ENCODE data around the gene PHLDA1. TPM values are rescaled to one million over a fixed set of nuclear protein-coding genes. Genes with fewer than 3 reads are reported as not detected.

The PHLDA1 gene
- total and polyA plus RNA-seq, 10 donors: 2.2 to 44.4 (median 20.6) TPM

GRCh38 chr12:75977590-75977951, 54.0 kb downstream of the PHLDA1 start:
- Histone ChIP-seq H3K27ac (peak overlapping the region in 7 of 8 donors; percentile 58 to 83 (median 72)), H3K36me3 (no peaks in the 10 kb centered on the region), H3K9me3 (no peaks in the 10 kb centered on the region), H3K4me1 (peaks cover 12 to 61% (median 31%) of the 10 kb centered on the region in 6 donors), H3K4me3 (no peak overlapping the region), H3K27me3 (replicated peaks in 1 of 7) (no peaks in the 10 kb centered on the region)
- TF ChIP-seq CTCF (IDR thresholded peaks at IDR 0.05 in 8 of 11, conservative IDR thresholded peaks at IDR 0.05 in 3 of 11): no peak
- TF ChIP-seq POLR2AphosphoS5 (IDR thresholded peaks at IDR 0.05): no peak
- no peak for TF ChIP-seq POLR2A (IDR thresholded peaks at IDR 0.05)
- DNase-seq: no peak
- intact Hi-C loops (cut with DNase I; ENCODE audit: low total_unique reads): no loop called here
- 60 to 86% (median 72%) methylated on average over 4 to 5 of the region's 5 CpGs for WGBS, 5 donors

DNA sequence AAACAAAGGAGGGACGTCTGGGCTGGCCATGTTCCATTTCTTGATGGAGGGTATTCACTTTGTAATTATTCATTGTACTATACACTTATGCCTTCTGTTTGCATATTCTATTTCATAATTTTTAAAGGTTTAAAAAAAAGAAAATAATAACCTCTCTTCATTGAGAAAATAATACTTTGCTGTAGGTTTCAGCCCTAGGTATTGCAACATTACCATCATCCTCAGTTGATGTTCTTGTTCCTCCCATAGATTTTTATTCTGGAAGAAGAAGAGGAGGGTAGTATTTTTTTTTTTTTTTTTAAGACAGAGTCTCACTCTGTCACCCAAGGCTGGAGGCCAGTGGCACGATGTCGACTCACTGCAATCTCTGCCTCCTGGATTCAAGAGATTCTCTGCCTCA, 54.7 kb downstream of the PHLDA1 start:
- intact Hi-C loops (cut with DNase I; ENCODE audit: low total_unique reads): no loop called here
- Histone ChIP-seq H3K36me3 (no peaks in the 10 kb centered on the region), H3K9me3 (no peaks in the 10 kb centered on the region), H3K4me1 (peaks cover 12 to 54% (median 31%) of the 10 kb centered on the region in 6 donors), H3K27me3 (replicated peaks in 1 of 7) (no peaks in the 10 kb centered on the region), H3K27ac (peak overlapping the region in 6 of 8 donors; percentile 42 to 83 (median 74)), H3K4me3 (no peak overlapping the region)
- TF ChIP-seq CTCF (IDR thresholded peaks at IDR 0.05 in 8 of 11, conservative IDR thresholded peaks at IDR 0.05 in 3 of 11) (no peak), POLR2A (IDR thresholded peaks at IDR 0.05) (no peak), POLR2AphosphoS5 (IDR thresholded peaks at IDR 0.05) (no peak)
- DNase-seq: no peak
- 90 to 96% (median 94%) methylated on average over 3 of the region's 3 CpGs for WGBS, 5 donors

DNA sequence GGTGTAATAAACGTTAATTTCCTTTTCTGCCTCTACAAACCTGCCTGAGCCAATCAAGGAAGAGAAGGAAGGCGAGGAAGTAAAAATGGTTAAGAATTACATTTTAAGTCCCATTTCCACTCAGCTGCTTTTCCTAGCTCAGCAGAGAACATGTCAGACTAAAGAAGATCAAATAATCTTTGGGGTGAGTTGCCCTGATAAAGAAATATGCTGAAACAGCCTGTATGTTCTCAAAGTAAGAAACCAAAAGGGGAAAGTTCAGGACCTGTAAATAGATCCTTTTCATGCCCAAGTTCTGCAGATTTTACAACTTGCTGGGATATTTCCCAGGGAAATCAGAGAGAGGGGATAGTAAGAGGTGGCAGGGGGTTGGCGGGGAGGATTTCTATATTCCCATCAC, 55.5 kb downstream of the PHLDA1 start:
- Histone ChIP-seq H3K36me3 (no peaks in the 10 kb centered on the region), H3K9me3 (no peaks in the 10 kb centered on the region), H3K27ac (peak overlapping the region in 4 of 8 donors; percentile 21 to 83 (median 78)), H3K4me3 (no peak overlapping the region), H3K4me1 (peaks cover 12 to 46% (median 24%) of the 10 kb centered on the region in 6 donors), H3K27me3 (replicated peaks in 1 of 7) (no peaks in the 10 kb centered on the region)
- no peak for DNase-seq
- intact Hi-C loops (cut with DNase I; ENCODE audit: low total_unique reads): no loop called here
- 80 to 90% (median 83%) methylated on average over 3 of the region's 3 CpGs for WGBS, 5 donors
- TF ChIP-seq POLR2AphosphoS5 (IDR thresholded peaks at IDR 0.05): no peak
- no peak for TF ChIP-seq CTCF (IDR thresholded peaks at IDR 0.05 in 8 of 11, conservative IDR thresholded peaks at IDR 0.05 in 3 of 11)
- no peak for TF ChIP-seq POLR2A (IDR thresholded peaks at IDR 0.05)

DNA sequence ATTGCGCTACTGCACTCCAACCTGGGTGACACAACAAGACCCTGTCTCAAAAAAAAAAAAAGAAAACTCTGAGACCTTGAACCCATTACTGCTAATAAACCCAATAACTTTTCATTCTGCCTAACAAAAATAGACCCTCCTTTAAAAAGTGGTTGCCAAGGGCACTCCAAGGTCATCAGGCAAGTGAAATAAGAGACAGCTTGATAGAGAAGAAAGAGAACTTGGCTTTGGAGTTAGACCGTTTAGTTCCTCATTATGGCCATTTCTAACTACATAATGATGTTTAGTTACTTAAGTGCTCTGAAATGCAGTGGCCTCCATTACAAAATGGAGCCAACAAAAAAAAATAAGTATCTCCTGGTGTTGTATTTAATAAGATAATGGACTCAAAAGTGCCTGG, 55.9 kb downstream of the PHLDA1 start:
- peaks cover 12 to 44% (median 22%) of the 10 kb centered on the region in 6 donors for H3K4me1 ChIP-seq
- H3K27me3 ChIP-seq (replicated peaks in 1 of 7): no peaks in the 10 kb centered on the region
- no peaks in the 10 kb centered on the region for H3K36me3 ChIP-seq
- H3K4me3 ChIP-seq: no peak overlapping the region
- DNase-seq: no peak
- intact Hi-C loops (cut with DNase I; ENCODE audit: low total_unique reads): no loop called here
- H3K27ac ChIP-seq: peak overlapping the region in 4 of 8 donors; percentile 21 to 83 (median 78)
- TF ChIP-seq POLR2A (IDR thresholded peaks at IDR 0.05) (no peak), POLR2AphosphoS5 (IDR thresholded peaks at IDR 0.05) (no peak), CTCF (IDR thresholded peaks at IDR 0.05 in 8 of 11, conservative IDR thresholded peaks at IDR 0.05 in 3 of 11) (no peak)
- no peaks in the 10 kb centered on the region for H3K9me3 ChIP-seq
- 76 to 88% (median 78%) methylated on average over 2 of the region's 2 CpGs for WGBS, 5 donors

Other genes with a start within 250 kb of the PHLDA1 start
- 100 to 1,000 TPM; 353 to 460 (median 404) TPM for gene NAP1L1, start 52.9 kb upstream of the PHLDA1 start, total RNA-seq
- gene NAP1L1, start 52.9 kb upstream of the PHLDA1 start, polyA plus RNA-seq: 100 to 1,000 TPM; 354 to 533 (median 456) TPM